Mesenchymal stem cell (in vitro differentiated cells and primary cell): ENCODE measurements around the gene RGS19.

Experiments used
- DNase-seq: peaks from one replicate; pipeline ENCODE4 v3.0.0-alpha.2; 2013
- H2AFZ ChIP-seq: one replicate; pipeline ENCODE4 v1.6.1; 2013; ENCODE audit warnings: low read depth, mild to moderate bottlenecking, control low read depth, inconsistent platforms, low read length, moderate library complexity
- H2AK5ac ChIP-seq: 2 replicates; pipeline ENCODE4 v1.6.1; 2013; ENCODE audit warnings: low read length, moderate library complexity, mild to moderate bottlenecking, inconsistent platforms; ENCODE audit not compliant: severe bottlenecking
- H2BK120ac ChIP-seq: one replicate; pipeline ENCODE4 v1.6.1; 2013; ENCODE audit warnings: low read depth, mild to moderate bottlenecking, inconsistent platforms, low read length, moderate library complexity
- H2BK12ac ChIP-seq, 2 experiments: one replicate each; pipeline ENCODE4 v1.6.1; 2013; ENCODE audit warnings: inconsistent platforms in 2 of 2, low read length in 2 of 2, mild to moderate bottlenecking in 2 of 2, moderate library complexity in 2 of 2, control low read depth in 1 of 2
- H2BK15ac ChIP-seq: one replicate; pipeline ENCODE4 v1.6.1; 2013; ENCODE audit warnings: mild to moderate bottlenecking, low read depth, inconsistent platforms; ENCODE audit not compliant: poor library complexity, severe bottlenecking
- H2BK5ac ChIP-seq: 2 replicates; pipeline ENCODE4 v1.6.1; 2013; ENCODE audit warnings: low read depth, mild to moderate bottlenecking, low read length, control low read depth, inconsistent platforms; ENCODE audit not compliant: poor library complexity, severe bottlenecking
- H3K14ac ChIP-seq, 2 experiments: one replicate each; pipeline ENCODE4 v1.6.1; 2013; ENCODE audit warnings: inconsistent platforms in 2 of 2, low read length in 2 of 2, control low read depth in 1 of 2, mild to moderate bottlenecking in 1 of 2, moderate library complexity in 1 of 2
- H3K18ac ChIP-seq, 2 experiments: one replicate each; pipeline ENCODE4 v1.6.1; 2013; ENCODE audit warnings: inconsistent platforms in 2 of 2, low read length in 2 of 2, control low read depth in 1 of 2, low read depth in 1 of 2, mild to moderate bottlenecking in 1 of 2
- H3K23ac ChIP-seq, 2 experiments: one replicate each; pipeline ENCODE4 v1.6.1; 2013; ENCODE audit warnings: inconsistent platforms in 2 of 2, low read length in 2 of 2, mild to moderate bottlenecking in 2 of 2, moderate library complexity in 2 of 2, control low read depth in 1 of 2
- H3K27ac ChIP-seq: 2 replicates; pipeline ENCODE4 v1.5.1; 2013; ENCODE audit warnings: mild to moderate bottlenecking, moderate library complexity, low read length, control low read depth, inconsistent platforms; ENCODE audit not compliant: poor library complexity, severe bottlenecking
- H3K27me3 ChIP-seq, 2 experiments: 2 replicates each; pipeline versions ENCODE4 v1.6.1 to v1.7.0; 2013; ENCODE audit warnings: low read length in 2 of 2, mild to moderate bottlenecking in 2 of 2, moderate library complexity in 2 of 2, control low read depth in 1 of 2, inconsistent platforms in 1 of 2; ENCODE audit not compliant: control insufficient read depth in 1 of 2, insufficient read depth in 1 of 2
- H3K36me3 ChIP-seq, 2 experiments: 2 replicates each; pipeline versions ENCODE4 v1.6.1 to v1.7.0; 2013; ENCODE audit warnings: low read length in 2 of 2, control low read depth in 1 of 2, inconsistent platforms in 1 of 2, low read depth in 1 of 2, mild to moderate bottlenecking in 1 of 2; ENCODE audit not compliant: insufficient read depth in 2 of 2, control insufficient read depth in 1 of 2
- H3K4ac ChIP-seq, 2 experiments: one replicate each; pipeline ENCODE4 v1.6.1; 2013; ENCODE audit warnings: inconsistent platforms in 2 of 2, low read length in 2 of 2, mild to moderate bottlenecking in 2 of 2, moderate library complexity in 2 of 2, control low read depth in 1 of 2, low read depth in 1 of 2
- H3K4me1 ChIP-seq: 2 replicates; pipeline ENCODE4 v1.6.1; 2013; ENCODE audit warnings: low read depth, low read length, control low read depth; ENCODE audit not compliant: control insufficient read depth, insufficient read depth
- H3K4me2 ChIP-seq: 2 replicates; pipeline ENCODE4 v1.6.1; 2013; ENCODE audit warnings: low read length, mild to moderate bottlenecking, inconsistent platforms; ENCODE audit not compliant: poor library complexity, severe bottlenecking
- H3K4me3 ChIP-seq, 2 experiments: 2 replicates each; pipeline versions ENCODE4 v1.5.1 to v1.7.0; 2013; ENCODE audit warnings: low read length in 2 of 2, mild to moderate bottlenecking in 2 of 2, control low read depth in 1 of 2, low read depth in 1 of 2; ENCODE audit not compliant: insufficient read depth in 1 of 2
- H3K79me1 ChIP-seq: replicated peaks from 2 replicates; pipeline ENCODE4 v1.6.1; 2013; ENCODE audit warnings: mild to moderate bottlenecking, control low read depth, low read length, inconsistent platforms; ENCODE audit not compliant: poor library complexity, severe bottlenecking
- H3K9ac ChIP-seq: 2 replicates; pipeline ENCODE4 v1.7.0; 2013; ENCODE audit warnings: mild to moderate bottlenecking, low read length, moderate library complexity
- H3K9me3 ChIP-seq: 2 replicates; pipeline ENCODE4 v1.7.0; 2013; ENCODE audit warnings: mild to moderate bottlenecking, low read length; ENCODE audit not compliant: control insufficient read depth
- H4K8ac ChIP-seq: one replicate; pipeline ENCODE4 v1.6.1; 2013; ENCODE audit warnings: inconsistent platforms, mild to moderate bottlenecking, low read length, moderate library complexity
- H4K91ac ChIP-seq: one replicate; pipeline ENCODE4 v1.6.1; 2013; ENCODE audit warnings: mild to moderate bottlenecking, low read length, inconsistent platforms
- WGBS: methylation state at CpG from one replicate; pipeline ENCODE4 v1.1.7; 2013; ENCODE audit warnings: mixed read lengths; 5-methylcytosine and 5-hydroxymethylcytosine counted together

The RGS19 gene

GRCh38 chr20:64062596-64063388 lies 16.5 kb downstream of the RGS19 start, which contains the start of gene TCEA2:
Gene TCEA2, plus strand, starts transcription at chr20:64063198. Its CDS starts 115 bp downstream, at chr20:64063313.
- Histone ChIP-seq H3K14ac (peak within 1 kb of the TSS in 1 of 2 experiments; percentile 68), H2BK15ac (peak within 1 kb of the TSS; percentile 89), H2AK5ac (peak within 1 kb of the TSS; percentile 65), H3K4me2 (peak within 1 kb of the TSS; percentile 92), H3K23ac (peak within 1 kb of the TSS; percentile 10 to 96), H2BK12ac (no peak within 1 kb of the TSS), H3K9me3 (no peaks in the 10 kb centered on the region), H3K4ac (peak within 1 kb of the TSS; percentile 92 to 98), H4K8ac (peak within 1 kb of the TSS; percentile 99), H3K36me3 (peaks cover 0 to 5% of the 10 kb centered on the region in 2 experiments), H3K18ac (peak within 1 kb of the TSS; percentile 93 to 95), H2AFZ (peak within 1 kb of the TSS; percentile 76), H4K91ac (peak within 1 kb of the TSS; percentile 89), H3K4me1 (peaks cover 48% of the 10 kb centered on the region), H3K9ac (peak within 1 kb of the TSS; percentile 93), H2BK5ac (peak within 1 kb of the TSS; percentile 19), H3K79me1 (peaks cover 11% of the 10 kb centered on the region), H3K4me3 (peak within 1 kb of the TSS; percentile 86 to 91), H3K27me3 (peaks cover 0 to 12% of the 10 kb centered on the region in 2 experiments), H2BK120ac (peak within 1 kb of the TSS; percentile 71), H3K27ac (peak within 1 kb of the TSS; percentile 21)
- peak; percentile 95 for DNase-seq
- 8% methylated on average over 67 of the region's 85 CpGs for WGBS

- 67% methylated on average over 5 of the region's 5 CpGs for WGBS
- Histone ChIP-seq H4K8ac (peak overlapping the region; percentile 99), H2BK5ac (no peak overlapping the region), H3K9ac (peak overlapping the region; percentile 93), H3K14ac (no peak overlapping the region), H3K9me3 (no peaks in the 10 kb centered on the region), H3K79me1 (peaks cover 11% of the 10 kb centered on the region), H3K4me3 (peak overlapping the region; percentile 54 to 91), H2BK12ac (no peak overlapping the region), H3K23ac (no peak overlapping the region), H3K27ac (no peak overlapping the region), H3K4me2 (peak overlapping the region; percentile 74), H4K91ac (peak overlapping the region; percentile 87), H3K18ac (peak overlapping the region; percentile 89 to 90), H3K4ac (peak overlapping the region; percentile 76 to 88), H2AK5ac (peak overlapping the region; percentile 65), H3K4me1 (peaks cover 53% of the 10 kb centered on the region), H2BK120ac (no peak overlapping the region), H3K36me3 (peaks cover 0 to 5% of the 10 kb centered on the region in 2 experiments), H3K27me3 (peaks cover 0 to 17% of the 10 kb centered on the region in 2 experiments), H2BK15ac (no peak overlapping the region), H2AFZ (peak overlapping the region; percentile 19)
- DNase-seq = no peak
Measured at GRCh38 chr20:64062276-64062595, 17.1 kb downstream of the RGS19 start.

DNA sequence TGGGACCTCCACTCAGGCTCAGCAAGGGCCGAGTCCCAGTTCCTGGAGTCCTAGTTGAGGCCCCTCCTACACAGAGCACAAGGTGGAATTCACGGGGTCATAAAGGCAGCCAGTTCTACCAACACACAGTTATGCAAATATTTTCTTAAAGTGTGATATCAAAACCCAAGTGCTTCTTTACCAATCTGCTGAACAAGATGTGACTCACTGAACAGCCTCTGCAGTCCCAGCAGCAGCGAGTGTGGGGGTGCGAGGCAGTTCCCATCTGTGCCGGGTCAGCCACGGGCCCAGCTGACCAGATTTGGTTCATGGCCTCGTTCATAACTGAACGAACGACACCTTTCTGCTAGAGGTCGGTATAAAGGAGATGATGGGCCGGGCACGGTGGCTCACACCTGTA lies 20.8 kb downstream of the RGS19 start:
- no peak overlapping the region for H3K23ac ChIP-seq

DNA sequence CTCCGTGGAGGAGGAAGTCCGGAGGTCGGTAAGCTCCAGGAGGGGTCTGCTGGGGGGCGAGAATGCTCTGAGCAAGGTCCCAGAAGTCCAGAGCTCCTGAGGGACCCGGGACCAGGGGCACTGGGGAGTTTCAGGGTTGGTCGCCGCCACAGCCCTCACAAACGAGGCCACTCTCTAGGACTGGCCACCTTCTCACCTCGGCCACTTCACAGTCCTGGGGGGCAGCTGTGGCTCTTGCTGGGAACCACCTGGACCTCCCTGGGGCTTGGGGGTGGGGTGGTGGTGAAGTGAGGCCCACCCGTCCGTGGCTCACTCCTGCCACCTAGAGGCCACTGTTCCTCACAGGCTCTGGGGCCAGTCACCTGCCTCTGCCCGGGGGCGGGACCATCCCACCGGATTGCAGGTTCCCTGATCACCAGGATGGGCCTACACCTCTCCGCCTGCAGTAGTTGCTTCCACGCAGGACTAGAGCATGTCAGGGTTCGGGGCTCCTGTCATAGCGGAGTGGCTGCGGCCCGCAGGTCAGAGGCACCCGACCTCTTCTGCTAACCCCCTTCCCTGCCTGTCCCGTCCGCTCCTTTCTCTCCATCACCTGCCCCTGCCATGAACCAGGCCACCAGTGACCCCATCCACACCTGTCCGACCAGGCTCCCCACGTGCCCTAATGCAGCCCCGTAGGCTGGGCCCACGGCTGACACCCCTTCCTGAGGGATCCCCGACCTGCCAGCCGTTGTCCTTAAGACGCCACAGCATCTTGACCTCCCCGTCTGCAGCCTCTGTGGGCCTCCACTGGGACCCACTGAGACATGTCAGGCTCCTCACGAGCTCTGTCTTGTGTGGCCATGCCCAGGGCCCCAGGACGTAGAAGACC lies 21.5 kb downstream of the RGS19 start:
- Histone ChIP-seq H3K9me3 (no peaks in the 10 kb centered on the region), H3K36me3 (no peaks in the 10 kb centered on the region), H3K4me3 (no peak overlapping the region), H3K4me1 (peaks cover 54% of the 10 kb centered on the region), H2BK5ac (no peak overlapping the region), H3K27me3 (peaks cover 5 to 56% of the 10 kb centered on the region in 2 experiments), H2BK12ac (peak overlapping the region; percentile 59 to 62), H4K91ac (peak overlapping the region; percentile 9), H2BK15ac (no peak overlapping the region), H3K14ac (no peak overlapping the region), H3K18ac (no peak overlapping the region), H2AFZ (no peak overlapping the region), H4K8ac (peak overlapping the region; percentile 78), H3K9ac (no peak overlapping the region), H3K4me2 (no peak overlapping the region), H3K79me1 (no peaks in the 10 kb centered on the region), H3K23ac (no peak overlapping the region), H2AK5ac (peak overlapping the region; percentile 79), H3K27ac (peak overlapping the region; percentile 37), H3K4ac (no peak overlapping the region), H2BK120ac (no peak overlapping the region)
- DNase-seq = peak; percentile 56
- WGBS = 31% methylated on average over 28 of the region's 33 CpGs

More for the DNA sequence above, 20.8 kb downstream of the RGS19 start:
- peaks cover under 1 to 50% of the 10 kb centered on the region in 2 experiments for H3K27me3 ChIP-seq
- H3K18ac ChIP-seq = no peak overlapping the region
- H3K4ac ChIP-seq = no peak overlapping the region
- no peak overlapping the region for H2AK5ac ChIP-seq
- H4K8ac ChIP-seq = no peak overlapping the region
- no peak overlapping the region for H2BK12ac ChIP-seq
- peak overlapping the region; percentile 37 for H3K27ac ChIP-seq
- H4K91ac ChIP-seq = no peak overlapping the region
- no peak overlapping the region for H3K4me2 ChIP-seq
- H3K9me3 ChIP-seq = no peaks in the 10 kb centered on the region
- peaks cover 3% of the 10 kb centered on the region for H3K79me1 ChIP-seq
- no peak overlapping the region for H3K4me3 ChIP-seq
- H3K9ac ChIP-seq = no peak overlapping the region
- peaks cover 52% of the 10 kb centered on the region for H3K4me1 ChIP-seq
- H2BK120ac ChIP-seq = no peak overlapping the region
- WGBS = 86% methylated on average over 12 of the region's 12 CpGs
- H2BK15ac ChIP-seq = no peak overlapping the region
- no peak overlapping the region for H2AFZ ChIP-seq
- H2BK5ac ChIP-seq = no peak overlapping the region
- no peaks in the 10 kb centered on the region for H3K36me3 ChIP-seq
- no peak overlapping the region for H3K14ac ChIP-seq
- DNase-seq = no peak
